M059J (cell line): ENCODE data around the gene SHISA7. TPM values are rescaled to one million over a fixed set of nuclear protein-coding genes. Genes with fewer than 3 reads are reported as not detected.
A peak's percentile ranks its signal among the peaks of the same experiment; 100 is the strongest.
"Not testable (repeated sequence)": the region's sequence is repeated elsewhere in the genome, so short reads cannot be mapped to it uniquely, and the experiment has no call there.

Source experiments
- DNase-seq: peaks from one replicate; pipeline ENCODE4 v3.0.0-alpha.2; 2012; ENCODE audit warnings: low read depth
- total RNA-seq: library from RNA; depleted of rRNA; stranded (reverse); fragments of >200 nt; shearing (Covaris generic); gene quantifications from 2 replicates; pipeline ENCODE4 v1.2.3, GENCODE V29; 2014

The SHISA7 gene
- total RNA-seq, 1 experiment from 2014 or later, result not detected

DNA sequence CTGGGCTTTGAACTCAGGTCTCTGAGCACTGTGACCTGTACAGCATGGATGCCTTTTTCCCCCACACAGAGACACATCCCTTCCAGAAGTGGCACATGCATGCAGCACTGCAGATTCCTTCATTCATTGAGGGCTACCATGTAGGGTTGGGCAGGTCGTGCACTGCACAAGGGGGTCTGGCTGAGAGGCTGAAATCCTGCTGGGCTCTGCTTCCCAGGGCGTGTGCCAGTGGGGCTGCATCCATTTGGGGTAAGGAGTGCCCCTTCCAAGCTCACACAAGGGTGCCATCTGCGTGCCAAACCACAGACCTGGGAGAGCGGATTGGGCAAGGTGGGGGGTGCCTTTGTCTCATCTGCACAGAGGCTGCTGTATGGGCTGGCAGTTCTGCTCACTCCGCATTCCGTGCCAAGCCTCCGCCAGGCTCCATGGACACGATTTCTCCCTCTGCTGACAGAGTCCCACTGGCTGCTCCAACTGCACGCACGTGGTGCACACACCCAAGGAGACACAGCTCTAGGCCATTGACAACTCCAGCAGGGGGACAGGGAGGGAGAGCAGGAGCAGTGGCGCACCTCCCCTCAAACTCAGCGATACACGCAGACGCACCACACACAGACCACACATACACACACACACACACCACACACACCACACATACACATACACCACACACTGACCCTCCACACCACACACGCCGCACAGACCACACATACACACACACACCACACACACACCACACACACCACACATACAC lies 4.5 kb upstream of the SHISA7 start:
- peak; percentile 76 for DNase-seq

DNA sequence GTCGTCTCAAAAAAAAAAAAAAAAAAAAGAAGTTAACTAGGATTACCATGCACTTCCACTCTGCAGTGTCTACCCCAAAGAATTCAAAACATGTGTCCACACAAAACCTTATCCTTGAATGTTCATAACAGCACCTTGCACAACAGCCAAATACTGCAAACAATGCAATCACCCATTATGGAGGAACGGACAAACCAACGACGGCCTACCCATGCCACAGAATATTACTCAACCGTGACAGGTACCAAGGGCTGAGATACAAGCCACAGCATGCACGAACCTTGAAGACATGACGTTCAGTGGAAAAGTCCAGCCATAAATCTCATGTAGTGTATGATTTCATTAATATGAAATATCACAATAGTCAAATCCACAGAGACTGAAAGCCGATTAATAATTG lies 3.0 kb upstream of the SHISA7 start:
- DNase-seq, result no peak

DNA sequence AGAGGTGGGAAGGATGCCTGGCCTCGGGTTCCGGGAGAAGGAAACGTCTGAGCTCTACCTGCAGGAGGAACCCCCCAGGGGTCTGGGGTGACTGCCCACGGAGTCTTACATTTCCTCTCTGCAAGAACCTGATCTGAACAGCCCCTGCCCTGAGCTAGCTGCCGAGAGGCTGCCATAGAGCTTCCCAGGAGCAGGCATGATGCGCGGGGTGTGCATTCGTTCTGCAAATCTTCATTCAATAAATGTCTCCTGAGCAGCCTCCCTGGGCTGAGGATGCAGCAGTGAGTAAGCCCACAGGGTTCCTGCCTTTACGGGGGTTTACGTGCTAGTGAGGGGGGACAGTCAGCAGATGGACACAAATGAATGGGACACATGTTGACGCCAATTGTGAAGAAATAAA lies 1.5 kb upstream of the SHISA7 start:
- DNase-seq, result no peak

DNA sequence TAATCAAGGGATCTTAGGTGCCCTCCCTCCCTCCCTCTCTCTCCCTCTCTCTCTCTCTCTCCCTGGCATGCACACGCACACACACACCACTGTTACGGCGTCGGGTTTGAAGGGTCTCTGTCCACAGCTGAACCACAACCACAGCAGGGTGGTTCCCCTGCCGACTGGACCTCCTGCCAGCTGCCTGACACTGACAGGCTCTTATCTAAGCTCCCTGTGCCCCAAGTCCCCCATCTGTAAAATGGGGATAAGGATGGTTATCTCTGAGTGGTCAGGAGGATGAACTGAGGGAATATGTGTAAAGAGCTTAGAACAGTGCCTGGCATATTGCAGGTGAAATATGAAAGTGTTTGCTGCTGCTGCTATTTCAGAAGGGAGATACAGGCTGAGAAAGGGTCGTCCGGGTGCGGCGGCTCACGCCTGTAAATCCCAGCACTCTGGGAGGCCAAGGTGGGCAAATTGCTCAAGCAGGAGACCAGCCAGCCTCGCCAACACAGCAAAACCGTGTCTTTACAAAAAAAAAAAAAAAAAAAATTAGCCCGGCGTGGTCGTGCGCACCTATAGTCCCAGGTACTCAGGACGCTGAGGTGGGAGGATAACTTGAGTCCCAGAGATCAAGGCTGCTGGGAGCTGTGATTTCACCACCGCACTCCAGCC lies 852 bp upstream of the SHISA7 start:
- DNase-seq, result no peak

DNA sequence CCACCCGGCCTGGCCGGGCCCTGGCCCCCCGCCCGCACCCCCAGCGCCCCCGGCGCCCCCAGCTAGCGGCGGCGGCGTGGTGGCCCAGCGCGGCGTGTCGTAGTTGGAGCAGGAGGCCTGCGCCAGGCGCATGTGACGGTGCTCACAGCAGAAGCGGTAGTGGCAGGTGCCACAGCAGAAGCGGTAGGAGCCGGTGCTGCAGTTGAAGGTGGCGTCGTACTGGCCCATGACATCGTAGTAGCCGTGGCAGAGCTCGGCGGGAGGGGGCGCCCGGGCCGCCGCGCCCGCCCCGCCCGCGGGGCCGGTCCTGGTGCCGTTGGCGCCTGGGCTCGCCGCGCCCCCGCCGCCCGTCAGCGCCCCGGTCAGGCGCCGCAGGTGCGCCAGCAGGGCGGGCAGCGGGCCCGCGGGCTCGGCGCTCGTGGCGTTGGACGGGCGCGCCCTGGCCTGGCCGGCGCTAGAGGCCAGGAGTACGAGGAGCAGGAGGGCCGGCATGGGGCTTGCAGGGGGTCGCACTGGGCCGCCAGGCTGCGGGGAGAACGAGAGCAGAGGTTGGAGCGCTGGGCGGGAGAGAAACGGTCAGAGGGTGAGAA lies 633 bp downstream of the SHISA7 start:
- no peak for DNase-seq

DNA sequence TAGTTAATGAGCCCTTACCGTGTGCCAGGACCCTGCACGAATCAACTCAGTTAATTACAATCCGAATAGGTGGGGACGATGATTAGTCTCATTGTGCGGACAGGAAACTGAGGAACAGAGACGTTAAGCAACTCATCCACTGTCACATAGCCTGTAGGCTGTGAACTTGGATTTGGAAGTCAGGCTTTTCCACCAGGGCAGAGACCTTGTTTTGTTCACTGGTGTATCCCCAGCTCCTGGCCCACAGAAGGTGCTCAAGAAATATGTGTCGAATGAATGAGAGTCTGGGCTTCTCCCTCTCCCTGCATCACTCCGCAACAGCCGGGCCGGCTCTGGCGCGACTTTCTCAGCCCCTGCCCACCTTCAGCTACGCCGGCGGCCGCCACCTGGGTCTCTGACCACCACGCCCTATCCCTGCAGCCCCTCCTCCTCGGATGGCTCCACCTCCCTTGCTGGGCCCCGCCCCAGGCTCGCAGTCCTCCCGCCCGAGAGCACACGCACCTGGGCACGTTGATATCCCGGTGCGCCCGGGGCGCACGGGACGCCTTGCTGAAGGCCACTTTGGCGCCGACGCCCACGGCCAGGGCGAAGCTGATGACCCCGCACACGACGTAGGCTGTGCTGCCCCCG lies 1.3 kb downstream of the SHISA7 start:
- DNase-seq, result no peak

DNA sequence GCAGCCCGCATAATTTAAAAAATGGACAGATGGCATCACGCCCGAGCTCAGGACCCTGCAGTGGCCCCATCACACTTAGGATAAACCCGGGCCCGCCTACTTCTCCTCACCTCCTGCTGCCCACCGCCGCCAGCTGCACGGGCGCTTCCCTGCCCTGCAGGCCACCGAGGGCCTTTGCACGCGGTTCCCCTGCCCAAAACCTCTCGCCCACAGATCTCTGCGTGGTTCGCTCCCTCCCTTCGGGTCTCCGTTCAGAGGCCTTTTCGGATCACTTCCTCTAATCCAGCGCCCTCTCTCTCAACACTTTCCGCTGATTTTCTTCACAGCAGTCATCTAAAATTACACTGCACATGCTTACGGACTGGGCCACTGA lies 1.8 kb downstream of the SHISA7 start:
- no peak for DNase-seq

DNA sequence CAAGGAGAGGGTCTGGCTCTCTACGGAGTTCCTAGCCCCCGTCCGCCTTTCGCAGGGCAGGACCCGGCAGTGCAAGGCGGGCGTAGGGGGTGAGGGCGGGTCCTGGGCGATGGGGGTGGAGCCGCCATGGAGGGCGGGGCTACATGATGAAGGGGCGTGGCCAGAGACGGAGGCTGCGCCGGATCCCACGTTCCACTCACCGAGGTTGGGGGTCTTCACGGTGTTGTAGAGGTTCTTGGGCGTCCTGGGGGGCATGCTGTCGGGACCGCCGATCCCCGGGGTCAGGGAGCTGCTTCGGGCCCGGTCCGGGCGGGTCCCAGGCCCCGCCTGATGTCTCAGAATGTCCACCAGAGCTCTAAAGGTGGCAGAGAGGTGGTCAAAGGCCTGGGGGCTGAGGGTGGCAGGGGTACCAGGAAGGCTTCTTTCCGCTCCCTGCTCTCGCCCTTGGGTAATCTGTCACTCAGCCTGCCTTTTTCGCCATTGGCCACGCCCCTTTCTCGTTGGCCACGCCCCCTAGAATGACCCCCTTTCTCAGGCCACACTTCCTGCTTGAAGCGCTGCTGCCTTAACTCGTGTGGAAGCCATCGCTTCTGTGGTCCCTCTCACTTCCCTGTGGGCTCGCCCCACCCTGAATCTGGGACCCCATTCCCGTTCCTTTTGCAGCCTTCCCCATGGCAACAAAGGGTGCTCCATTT lies 2.5 kb downstream of the SHISA7 start:
- DNase-seq, result no peak

DNA sequence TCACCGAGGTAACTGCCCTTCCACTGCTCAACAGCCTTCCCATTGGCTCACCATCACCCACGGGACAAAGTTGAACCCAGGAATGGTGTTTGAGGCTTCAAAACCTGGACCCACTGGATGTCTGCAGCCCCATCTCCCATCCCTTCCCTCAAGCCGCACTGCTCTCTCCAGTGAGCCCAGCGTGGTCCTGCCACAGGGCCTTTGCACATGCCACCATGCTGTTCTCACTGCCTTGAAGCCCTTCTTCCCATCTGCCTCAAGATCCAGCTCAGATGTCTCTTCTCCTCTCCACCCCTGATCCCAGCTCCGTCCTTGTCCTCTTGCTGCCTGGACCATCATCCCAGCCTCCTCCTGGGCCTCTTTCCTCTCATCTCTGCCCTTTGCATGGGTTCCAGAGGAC lies 4.0 kb downstream of the SHISA7 start:
- DNase-seq, result no peak

DNA sequence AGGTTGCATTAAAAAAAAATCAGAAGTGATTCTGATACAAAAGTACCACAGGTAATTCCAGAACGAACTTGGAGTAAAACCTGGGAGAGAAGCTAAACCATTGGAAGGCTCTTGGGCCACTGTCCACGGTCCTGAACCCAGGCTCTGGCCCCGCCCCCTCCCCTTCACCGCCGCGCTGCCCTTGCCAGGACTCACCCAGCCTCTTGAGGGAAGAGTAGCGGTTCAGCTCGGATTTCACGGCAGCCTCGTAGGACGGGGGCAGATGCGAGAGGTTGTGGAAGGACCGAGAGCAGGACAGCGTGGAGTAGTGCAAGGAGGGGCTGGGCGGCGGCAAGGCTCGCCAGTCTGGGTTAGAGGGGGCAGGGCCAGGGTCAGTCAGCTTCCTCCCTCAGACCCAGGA lies 5.7 kb downstream of the SHISA7 start:
- DNase-seq, result peak; percentile 74

DNA sequence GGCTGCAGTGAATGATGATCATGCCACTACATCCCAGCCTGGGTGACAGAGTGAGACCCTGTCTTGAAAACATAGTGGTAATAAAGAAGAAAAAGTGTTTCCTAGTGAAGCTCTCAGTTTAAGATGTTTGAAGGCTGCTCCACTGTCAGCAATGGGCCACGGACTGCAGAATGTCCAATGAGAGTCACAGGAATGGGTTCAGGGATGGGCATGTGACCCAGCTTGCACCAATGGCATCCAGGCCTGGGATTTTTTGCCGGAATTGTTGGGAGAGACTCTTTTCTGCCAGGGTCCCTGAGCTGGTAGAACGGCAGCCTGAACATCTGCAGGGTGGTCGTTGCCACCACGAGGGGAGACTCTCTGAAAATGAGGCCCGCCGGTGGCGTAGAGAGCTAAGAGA lies 6.3 kb downstream of the SHISA7 start:
- DNase-seq, result no peak

DNA sequence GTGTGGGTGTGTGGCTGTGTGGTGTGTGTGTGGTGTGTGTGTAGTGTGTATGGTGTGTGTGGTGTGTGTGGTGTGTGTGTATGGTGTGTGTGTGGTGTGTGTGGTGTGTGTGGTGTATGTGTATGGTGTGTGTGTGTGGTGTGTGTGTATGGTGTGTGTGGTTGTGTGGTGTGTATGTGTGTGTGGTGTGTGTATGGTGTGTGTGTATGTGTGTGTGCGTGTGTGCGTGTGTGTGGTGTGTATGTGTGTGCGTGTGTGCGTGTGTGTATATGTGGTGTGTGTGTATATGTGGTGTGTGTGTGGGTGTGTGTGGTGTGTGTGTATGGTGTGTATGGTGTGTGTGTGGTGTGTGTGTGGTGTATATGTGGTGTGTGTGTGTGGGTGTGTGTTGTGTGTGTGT lies 8.1 kb downstream of the SHISA7 start:
- no peak for DNase-seq

DNA sequence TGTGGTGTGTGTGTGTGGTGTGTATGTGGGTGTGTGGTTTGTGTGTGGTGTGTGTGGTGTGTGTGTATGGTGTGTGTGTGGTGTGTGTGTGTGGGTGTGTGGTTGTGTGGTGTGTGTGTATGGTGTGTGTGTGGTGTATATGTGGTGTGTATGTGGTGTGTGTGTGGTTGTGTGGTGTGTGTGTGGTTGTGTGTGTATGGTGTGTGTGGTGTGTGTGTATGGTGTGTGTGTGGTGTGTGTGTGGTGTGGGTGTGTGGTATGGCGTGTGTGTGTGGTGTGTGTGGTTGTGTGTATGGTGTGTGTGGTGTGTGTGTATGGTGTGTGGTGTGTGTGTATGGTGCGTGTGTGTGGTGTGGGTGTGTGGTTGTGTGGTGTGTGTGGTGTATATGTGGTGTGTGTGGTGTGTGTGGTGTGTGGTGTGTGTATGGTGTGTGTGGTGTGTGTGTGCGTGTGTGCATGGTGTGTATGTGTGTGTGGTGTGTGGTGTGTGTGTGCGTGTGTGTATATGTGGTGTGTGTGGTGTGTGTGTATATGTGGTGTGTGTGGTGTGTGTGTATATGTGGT lies 8.7 kb downstream of the SHISA7 start:
- no peak for DNase-seq

DNA sequence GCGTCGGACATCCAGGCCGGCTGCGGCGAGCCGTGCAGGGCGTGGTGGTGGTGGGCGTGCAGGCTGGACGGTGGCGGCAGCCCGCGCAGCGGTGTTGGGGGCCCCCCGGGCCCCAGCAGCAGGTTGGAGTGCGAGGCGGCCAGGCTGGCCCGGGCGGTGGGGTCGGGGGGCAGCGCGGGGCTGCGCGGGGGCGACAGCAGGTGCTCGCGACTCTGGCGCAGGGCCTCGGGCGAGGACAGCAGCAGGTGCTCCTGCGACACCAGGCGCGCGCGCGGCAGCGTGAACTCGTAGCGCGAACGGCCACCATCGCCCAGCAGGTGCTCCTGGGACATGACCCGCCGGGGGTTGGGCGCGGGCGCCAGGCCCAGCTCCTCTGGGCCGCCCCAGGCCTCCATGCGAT lies 9.8 kb downstream of the SHISA7 start:
- DNase-seq, result no peak

DNA sequence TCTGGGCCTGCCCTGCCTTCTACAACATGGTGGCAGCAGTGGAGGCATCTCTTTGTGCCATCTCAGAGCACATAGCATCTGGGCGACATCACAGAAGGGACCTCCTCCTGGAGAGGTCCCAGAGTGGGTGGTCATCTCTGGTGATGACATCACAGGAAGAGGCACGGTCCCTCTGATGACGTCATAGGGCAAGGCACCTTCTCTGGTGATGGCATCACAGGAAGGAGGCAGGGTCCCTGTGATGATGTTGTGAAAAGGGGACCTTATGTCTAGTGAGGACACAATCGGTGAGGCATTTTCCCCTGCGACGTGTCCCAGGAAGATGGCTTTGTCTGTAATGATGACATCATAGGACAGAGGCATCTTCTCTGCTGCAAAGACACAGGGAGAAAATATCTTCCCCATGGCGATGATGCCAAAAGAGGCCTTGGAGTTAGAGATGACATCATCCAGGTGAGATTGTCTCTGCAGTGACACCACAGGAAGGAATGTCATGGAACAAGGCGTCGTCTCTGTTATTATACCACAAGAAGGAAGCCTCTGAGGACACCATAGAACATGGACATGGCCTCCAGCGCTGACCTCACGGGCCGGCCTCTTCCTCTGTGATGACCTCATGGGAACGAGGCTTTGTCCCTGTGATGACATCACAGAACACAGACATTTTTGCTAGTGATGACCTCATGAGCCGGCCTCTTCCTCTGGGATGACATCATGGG lies 10.7 kb downstream of the SHISA7 start:
- DNase-seq, result no peak

DNA sequence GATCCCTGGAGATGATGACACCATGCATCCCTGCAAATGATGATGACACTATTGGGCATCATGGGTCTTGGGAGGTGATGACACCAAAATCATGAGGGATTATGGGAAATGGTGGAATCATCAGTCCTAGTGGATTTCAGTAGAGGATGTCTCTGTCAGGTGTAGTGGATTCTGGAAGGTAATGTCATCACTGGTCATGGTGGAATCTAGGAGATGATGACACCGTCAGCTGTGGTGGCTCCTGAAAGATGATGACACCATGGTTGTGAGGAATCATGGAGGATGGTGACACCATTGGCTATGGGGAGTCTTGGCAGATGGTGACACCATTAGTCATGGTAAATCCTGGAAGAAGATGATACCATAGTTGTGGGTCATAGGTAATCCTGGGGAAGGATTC lies 11.9 kb downstream of the SHISA7 start:
- DNase-seq, result no peak

DNA sequence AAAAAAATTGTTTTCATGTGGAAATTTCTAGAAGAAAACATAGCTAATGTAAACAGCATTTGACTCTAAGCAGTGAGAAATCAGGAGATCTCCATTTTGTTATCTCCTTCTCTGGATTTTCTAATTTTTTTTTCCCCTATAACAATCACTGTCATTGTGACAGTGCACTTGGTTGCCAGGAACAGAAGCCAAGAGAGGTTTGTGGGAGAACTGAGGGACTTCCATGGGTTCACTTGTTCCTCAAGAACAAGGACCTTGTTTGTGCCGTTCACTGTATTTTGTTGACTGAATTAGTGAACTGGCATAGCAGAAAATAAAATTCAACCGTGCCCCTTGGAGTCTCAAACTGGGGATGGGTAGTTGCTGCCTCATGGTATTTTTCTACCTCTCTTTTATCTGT lies 17.1 kb downstream of the SHISA7 start:
- DNase-seq, result no peak

DNA sequence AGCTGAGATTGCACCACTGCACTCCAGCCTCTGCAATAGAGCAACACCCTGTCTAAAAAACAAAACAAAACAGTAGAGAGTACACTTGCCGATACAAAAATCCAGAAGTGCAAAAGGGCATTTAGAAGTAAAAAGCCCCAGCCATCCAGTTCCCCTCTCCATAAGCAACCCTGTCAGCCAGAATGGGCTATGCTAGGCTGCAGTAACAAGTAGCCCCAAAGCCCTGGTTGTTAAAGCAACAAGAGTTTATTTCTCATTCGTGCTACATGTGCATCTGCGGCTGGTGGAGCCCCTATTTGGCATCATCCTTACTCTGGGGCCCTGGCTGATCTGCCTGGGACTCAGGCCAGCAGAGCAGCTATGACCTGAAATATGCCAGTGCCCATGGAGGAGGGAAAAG lies 18.6 kb downstream of the SHISA7 start:
- DNase-seq, result no peak

DNA sequence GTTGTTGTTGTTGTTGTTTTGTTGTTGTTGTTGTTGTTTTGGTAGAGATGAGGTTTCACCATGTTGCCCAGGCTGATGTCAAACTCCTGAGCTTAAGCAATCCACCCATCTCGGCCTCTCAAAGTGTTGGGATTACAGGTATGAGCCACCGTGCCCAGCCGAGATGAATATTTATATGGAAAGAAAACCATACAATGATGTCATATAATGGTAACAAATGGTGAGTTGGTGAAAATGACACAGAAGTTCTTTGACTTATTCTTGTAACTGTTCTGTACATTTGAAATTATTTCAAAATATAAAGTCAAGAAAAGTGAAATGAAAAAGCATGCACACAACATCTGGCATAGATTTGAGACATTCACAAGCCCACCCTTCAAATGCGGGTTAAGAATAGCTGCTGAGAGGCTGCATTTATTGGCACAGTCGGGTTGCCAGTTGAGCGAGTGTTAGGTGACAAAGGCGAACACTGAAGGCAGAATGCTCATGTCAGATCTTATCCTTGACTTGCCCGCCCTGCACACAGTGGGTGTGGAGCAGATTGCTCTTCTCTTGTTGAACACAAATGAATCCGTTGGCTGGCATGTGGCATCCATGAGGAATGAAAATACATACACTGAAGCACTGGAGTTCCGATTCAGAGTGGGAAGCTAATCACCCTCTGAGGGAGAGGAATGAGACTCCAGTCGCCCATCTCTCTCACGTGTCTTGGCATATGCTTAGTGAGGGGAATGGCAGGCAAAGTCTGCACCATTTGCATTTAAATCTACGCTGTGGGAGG lies 19.7 kb downstream of the SHISA7 start:
- no peak for DNase-seq

DNA sequence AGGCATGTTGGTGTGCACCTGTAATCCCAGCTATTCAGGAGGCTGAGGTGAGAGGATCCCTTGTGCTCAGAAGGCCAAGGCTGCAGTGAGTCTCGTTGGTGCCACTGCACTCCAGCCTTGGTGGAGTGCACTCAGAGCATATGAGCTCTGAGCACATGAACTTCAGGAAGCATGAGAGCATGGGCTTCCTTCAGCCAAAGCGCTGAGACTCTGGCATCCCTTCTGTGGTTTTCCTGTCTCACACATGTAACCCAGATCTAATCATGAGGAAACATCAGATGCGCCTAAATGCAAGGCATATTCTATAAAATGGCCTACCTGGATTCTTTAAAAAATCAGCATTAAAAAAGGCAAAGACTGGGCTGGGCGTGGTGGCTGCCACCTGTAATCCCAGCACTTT lies 21.8 kb downstream of the SHISA7 start:
- DNase-seq, result not testable (repeated sequence)
